Neuronal stem cell (in vitro differentiated cells): Measurements from ENCODE around the gene CCL7.

Source experiments
- DNase-seq: peaks from one replicate; pipeline ENCODE4 v3.0.0-alpha.2; 2013; ENCODE audit warnings: low spot score
- H2AFZ ChIP-seq: one replicate; pipeline ENCODE4 v1.6.1; 2013; ENCODE audit warnings: mild to moderate bottlenecking, low read length, inconsistent platforms
- H2AK5ac ChIP-seq: 2 replicates; pipeline ENCODE4 v1.6.1; 2013; ENCODE audit warnings: low read depth, mild to moderate bottlenecking, inconsistent platforms, low read length, moderate library complexity, mixed read lengths
- H2BK120ac ChIP-seq: 2 replicates; pipeline ENCODE4 v1.6.1; 2013; ENCODE audit warnings: low read depth, mild to moderate bottlenecking, inconsistent platforms, low read length, moderate library complexity, mixed read lengths
- H2BK12ac ChIP-seq: one replicate; pipeline ENCODE4 v1.6.1; 2013; ENCODE audit warnings: low read length, inconsistent platforms
- H2BK15ac ChIP-seq: 2 replicates; pipeline ENCODE4 v1.6.1; 2013; ENCODE audit warnings: mild to moderate bottlenecking, low read length, inconsistent platforms, mixed read lengths
- H2BK5ac ChIP-seq: one replicate; pipeline ENCODE4 v1.6.1; 2013; ENCODE audit warnings: inconsistent platforms, mild to moderate bottlenecking, low read length, moderate library complexity
- H3K14ac ChIP-seq: one replicate; pipeline ENCODE4 v1.6.1; 2013; ENCODE audit warnings: low read length, inconsistent platforms
- H3K18ac ChIP-seq: 2 replicates; pipeline ENCODE4 v1.6.1; 2013; ENCODE audit warnings: low read length, inconsistent platforms
- H3K23ac ChIP-seq: 2 replicates; pipeline ENCODE4 v1.6.1; 2013; ENCODE audit warnings: low read depth, mild to moderate bottlenecking, mixed read lengths, low read length, inconsistent platforms; ENCODE audit not compliant: poor library complexity
- H3K27ac ChIP-seq: replicated peaks from 3 replicates; pipeline ENCODE4 v1.5.1; 2013; ENCODE audit warnings: low read length, inconsistent platforms
- H3K27me3 ChIP-seq, 3 experiments: 2 replicates each; pipeline ENCODE4 v1.6.1; 2013; ENCODE audit warnings: low read length in 3 of 3, mild to moderate bottlenecking in 2 of 3, inconsistent platforms in 1 of 3, low read depth in 1 of 3, mixed read lengths in 1 of 3, moderate library complexity in 1 of 3; ENCODE audit not compliant: control insufficient read depth in 3 of 3, insufficient read depth in 3 of 3
- H3K36me3 ChIP-seq, 2 donors: replicated peaks in 1 of 2; 2 replicates each; pipeline ENCODE4 v1.6.1; 2013; ENCODE audit warnings: low read length in 2 of 2; ENCODE audit not compliant: control insufficient read depth in 2 of 2, insufficient read depth in 2 of 2
- H3K4ac ChIP-seq: 2 replicates; pipeline ENCODE4 v1.6.1; 2013; ENCODE audit warnings: inconsistent platforms, mild to moderate bottlenecking, low read length, moderate library complexity
- H3K4me1 ChIP-seq, 2 donors: 1 replicate in 1 of 2; 2 replicates in 1 of 2; pipeline ENCODE4 v1.6.1; 2013; ENCODE audit warnings: low read length in 2 of 2, low read depth in 1 of 2; ENCODE audit not compliant: control insufficient read depth in 2 of 2, insufficient read depth in 1 of 2
- H3K4me2 ChIP-seq: one replicate; pipeline ENCODE4 v1.6.1; 2013; ENCODE audit warnings: mild to moderate bottlenecking, low read length, inconsistent platforms; ENCODE audit not compliant: insufficient read depth, poor library complexity, severe bottlenecking
- H3K4me3 ChIP-seq, 2 donors: 2 replicates each; pipeline ENCODE4 v1.5.1; 2013; ENCODE audit warnings: low read length in 2 of 2, mild to moderate bottlenecking in 2 of 2, inconsistent platforms in 1 of 2, moderate library complexity in 1 of 2
- H3K79me1 ChIP-seq: one replicate; pipeline ENCODE4 v1.6.1; 2013; ENCODE audit warnings: low read depth, mild to moderate bottlenecking, inconsistent platforms, low read length, moderate library complexity
- H3K9ac ChIP-seq: one replicate; pipeline ENCODE4 v1.6.1; 2013; ENCODE audit warnings: mild to moderate bottlenecking, low read depth, low read length, inconsistent platforms; ENCODE audit not compliant: poor library complexity
- H3K9me3 ChIP-seq, 2 donors: replicated peaks in 1 of 2; 2 replicates each; pipeline versions ENCODE3 to v1.6.1; 2013; ENCODE audit warnings: low read length in 2 of 2, mild to moderate bottlenecking in 2 of 2, inconsistent platforms in 1 of 2, low read depth in 1 of 2, mixed read lengths in 1 of 2, moderate library complexity in 1 of 2; ENCODE audit not compliant: control insufficient read depth in 2 of 2, insufficient read depth in 1 of 2
- H4K8ac ChIP-seq: one replicate; pipeline ENCODE4 v1.6.1; 2013; ENCODE audit warnings: low read depth, mild to moderate bottlenecking, inconsistent platforms, low read length, moderate library complexity
- H4K91ac ChIP-seq: one replicate; pipeline ENCODE4 v1.6.1; 2013; ENCODE audit warnings: low read length, low read depth, mild to moderate bottlenecking, inconsistent platforms; ENCODE audit not compliant: poor library complexity
- WGBS, 2 donors: extraction: QIAGEN DNeasy Blood & Tissue Kit; methylation state at CpG; one replicate each; pipeline ENCODE4 v1.1.7; 2013; ENCODE audit warnings: missing lambda C conversion rate in 2 of 2, mixed read lengths in 1 of 2; ENCODE audit not compliant: insufficient read length in 2 of 2, insufficient replicate concordance in 1 of 2; ENCODE audit errors: extremely low coverage in 2 of 2; 5-methylcytosine and 5-hydroxymethylcytosine counted together

CCL7 gene

GRCh38 chr17:34301986-34302385, 32.0 kb downstream of the CCL7 start:
- no peak overlapping the region for H2AFZ ChIP-seq
- no peak overlapping the region for H3K4me3 ChIP-seq
- H3K9me3 ChIP-seq = no peaks in the 10 kb centered on the region
- no peaks in the 10 kb centered on the region for H3K36me3 ChIP-seq
- no peak overlapping the region for H3K23ac ChIP-seq
- no peak overlapping the region for H3K18ac ChIP-seq
- H2BK15ac ChIP-seq = no peak overlapping the region
- H3K4me2 ChIP-seq = no peak overlapping the region
- no peaks in the 10 kb centered on the region for H3K27me3 ChIP-seq
- H4K8ac ChIP-seq = no peak overlapping the region
- no peak overlapping the region for H2BK120ac ChIP-seq
- H3K14ac ChIP-seq = no peak overlapping the region
- H3K27ac ChIP-seq = no peak overlapping the region
- H3K4ac ChIP-seq = no peak overlapping the region
- H2AK5ac ChIP-seq = no peak overlapping the region
- peaks cover 0 to 4% of the 10 kb centered on the region in 2 donors for H3K4me1 ChIP-seq
- no peak overlapping the region for H4K91ac ChIP-seq
- DNase-seq = no peak
- H2BK5ac ChIP-seq = no peak overlapping the region
- WGBS, 2 donors = no CpG with 5 or more reads among the region's 2 CpGs
- H3K9ac ChIP-seq = no peak overlapping the region
- H3K79me1 ChIP-seq = no peaks in the 10 kb centered on the region
- no peak overlapping the region for H2BK12ac ChIP-seq

GRCh38 chr17:34302636-34303035, 32.6 kb downstream of the CCL7 start:
- no peaks in the 10 kb centered on the region for H3K9me3 ChIP-seq
- no peak overlapping the region for H2BK15ac ChIP-seq
- no CpG with 5 or more reads among the region's 1 CpG for WGBS, 2 donors
- no peak overlapping the region for H3K23ac ChIP-seq
- H3K27ac ChIP-seq = no peak overlapping the region
- no peaks in the 10 kb centered on the region for H3K36me3 ChIP-seq
- no peak overlapping the region for H2BK5ac ChIP-seq
- H3K4me2 ChIP-seq = no peak overlapping the region
- H3K27me3 ChIP-seq = no peaks in the 10 kb centered on the region
- H4K8ac ChIP-seq = no peak overlapping the region
- no peak for DNase-seq
- peaks cover 0 to 4% of the 10 kb centered on the region in 2 donors for H3K4me1 ChIP-seq
- H3K9ac ChIP-seq = no peak overlapping the region
- no peak overlapping the region for H2AK5ac ChIP-seq
- H2BK120ac ChIP-seq = no peak overlapping the region
- H3K18ac ChIP-seq = no peak overlapping the region
- no peak overlapping the region for H3K14ac ChIP-seq
- H4K91ac ChIP-seq = no peak overlapping the region
- no peak overlapping the region for H3K4me3 ChIP-seq
- H3K79me1 ChIP-seq = no peaks in the 10 kb centered on the region
- no peak overlapping the region for H2BK12ac ChIP-seq
- no peak overlapping the region for H3K4ac ChIP-seq
- H2AFZ ChIP-seq = no peak overlapping the region

- no peaks in the 10 kb centered on the region for H3K36me3 ChIP-seq
- H3K4me1 ChIP-seq = peaks cover 0 to under 1% of the 10 kb centered on the region in 2 donors
- no CpG with 5 or more reads among the region's 2 CpGs for WGBS, 2 donors
- H3K9ac ChIP-seq = no peak overlapping the region
- H3K79me1 ChIP-seq = no peaks in the 10 kb centered on the region
- H4K8ac ChIP-seq = no peak overlapping the region
- no peak overlapping the region for H3K14ac ChIP-seq
- no peak overlapping the region for H2BK5ac ChIP-seq
- no peak overlapping the region for H2AFZ ChIP-seq
- H2AK5ac ChIP-seq = no peak overlapping the region
- H2BK120ac ChIP-seq = no peak overlapping the region
- H3K4ac ChIP-seq = no peak overlapping the region
- H3K4me3 ChIP-seq = no peak overlapping the region
- no peak overlapping the region for H3K27ac ChIP-seq
- no peak overlapping the region for H2BK12ac ChIP-seq
- H3K4me2 ChIP-seq = no peak overlapping the region
- no peak overlapping the region for H4K91ac ChIP-seq
- H3K18ac ChIP-seq = no peak overlapping the region
- no peak for DNase-seq
- no peak overlapping the region for H2BK15ac ChIP-seq
- no peak overlapping the region for H3K23ac ChIP-seq
- no peaks in the 10 kb centered on the region for H3K9me3 ChIP-seq
- no peaks in the 10 kb centered on the region for H3K27me3 ChIP-seq
Observed at GRCh38 chr17:34303606-34304005, 33.6 kb downstream of the CCL7 start.

GRCh38 chr17:34305061-34305460, 35.0 kb downstream of the CCL7 start:
- DNase-seq = no peak
- H3K9me3 ChIP-seq = no peaks in the 10 kb centered on the region

More at GRCh38 chr17:34305061-34305460, 35.0 kb downstream of the CCL7 start:
- Histone ChIP-seq H3K79me1 (no peaks in the 10 kb centered on the region), H4K8ac (no peak overlapping the region), H3K4me2 (no peak overlapping the region), H2AK5ac (no peak overlapping the region), H3K23ac (no peak overlapping the region), H3K27me3 (no peaks in the 10 kb centered on the region), H3K14ac (no peak overlapping the region), H3K27ac (no peak overlapping the region), H3K4me3 (no peak overlapping the region), H4K91ac (no peak overlapping the region), H2AFZ (no peak overlapping the region), H3K4me1 (no peaks in the 10 kb centered on the region), H3K18ac (no peak overlapping the region), H2BK5ac (no peak overlapping the region), H2BK120ac (no peak overlapping the region), H2BK12ac (no peak overlapping the region), H3K36me3 (no peaks in the 10 kb centered on the region), H3K9ac (no peak overlapping the region), H3K4ac (no peak overlapping the region), H2BK15ac (no peak overlapping the region)
- WGBS, 2 donors = no CpG with 5 or more reads among the region's 4 CpGs
